ENCODE measurements around the gene U2AF2. TPM values are rescaled to one million over a fixed set of nuclear protein-coding genes. Genes with fewer than 3 reads are reported as not detected.

Gene U2AF2
- polyA plus RNA-seq, 1 of the 3 experiments (the other 2 are of a cell fraction): 321 TPM

- no peaks in the 10 kb centered on the region for H3F3A ChIP-seq (replicated peaks; ENCODE audit: insufficient read depth)
- ChIA-PET POLR2A (no interaction called here), CTCF (no interaction called here)
- WGBS (ENCODE audit: low lambda C conversion rate): 1% methylated on average over 3 of the region's 3 CpGs
- no peaks in the 10 kb centered on the region for H3K36me3 ChIP-seq (replicated peaks in 1 of 2; ENCODE audit: control insufficient read depth in 1 of 2, insufficient read depth in 2 of 2, low read length in 1 of 2)
- no peaks in the 10 kb centered on the region for H3K4me1 ChIP-seq (ENCODE audit: control insufficient read depth in 1 of 2, insufficient read depth in 2 of 2, low read depth in 1 of 2, low read length in 1 of 2)
- no peaks in the 10 kb centered on the region for H3K9me2 ChIP-seq
- no peak overlapping the region for H2AFZ ChIP-seq (ENCODE audit: low read depth)
- no peaks in the 10 kb centered on the region for H3K9me3 ChIP-seq
- H3K79me2 ChIP-seq (ENCODE audit: insufficient read depth): no peaks in the 10 kb centered on the region
- H3K9ac ChIP-seq: no peak overlapping the region
- no peak for TF ChIP-seq FOXJ3 (CRISPR knock-in tag; IDR thresholded peaks at IDR 0.05)
- TF ChIP-seq USF1 (IDR thresholded peaks at IDR 0.05; ENCODE audit: borderline replicate concordance, low read depth): no peak
- no peak for TF ChIP-seq MEF2A (IDR thresholded peaks at IDR 0.05; ENCODE audit: borderline replicate concordance, low read depth)
- TF ChIP-seq FOXM1 (IDR thresholded peaks at IDR 0.05; ENCODE audit: low read depth): no peak
- TF ChIP-seq CTCF (IDR thresholded peaks at IDR 0.05): no peak
- no peak for TF ChIP-seq RAD21 (IDR thresholded peaks at IDR 0.05; ENCODE audit: low read length)
- TF ChIP-seq, protein P1, sequence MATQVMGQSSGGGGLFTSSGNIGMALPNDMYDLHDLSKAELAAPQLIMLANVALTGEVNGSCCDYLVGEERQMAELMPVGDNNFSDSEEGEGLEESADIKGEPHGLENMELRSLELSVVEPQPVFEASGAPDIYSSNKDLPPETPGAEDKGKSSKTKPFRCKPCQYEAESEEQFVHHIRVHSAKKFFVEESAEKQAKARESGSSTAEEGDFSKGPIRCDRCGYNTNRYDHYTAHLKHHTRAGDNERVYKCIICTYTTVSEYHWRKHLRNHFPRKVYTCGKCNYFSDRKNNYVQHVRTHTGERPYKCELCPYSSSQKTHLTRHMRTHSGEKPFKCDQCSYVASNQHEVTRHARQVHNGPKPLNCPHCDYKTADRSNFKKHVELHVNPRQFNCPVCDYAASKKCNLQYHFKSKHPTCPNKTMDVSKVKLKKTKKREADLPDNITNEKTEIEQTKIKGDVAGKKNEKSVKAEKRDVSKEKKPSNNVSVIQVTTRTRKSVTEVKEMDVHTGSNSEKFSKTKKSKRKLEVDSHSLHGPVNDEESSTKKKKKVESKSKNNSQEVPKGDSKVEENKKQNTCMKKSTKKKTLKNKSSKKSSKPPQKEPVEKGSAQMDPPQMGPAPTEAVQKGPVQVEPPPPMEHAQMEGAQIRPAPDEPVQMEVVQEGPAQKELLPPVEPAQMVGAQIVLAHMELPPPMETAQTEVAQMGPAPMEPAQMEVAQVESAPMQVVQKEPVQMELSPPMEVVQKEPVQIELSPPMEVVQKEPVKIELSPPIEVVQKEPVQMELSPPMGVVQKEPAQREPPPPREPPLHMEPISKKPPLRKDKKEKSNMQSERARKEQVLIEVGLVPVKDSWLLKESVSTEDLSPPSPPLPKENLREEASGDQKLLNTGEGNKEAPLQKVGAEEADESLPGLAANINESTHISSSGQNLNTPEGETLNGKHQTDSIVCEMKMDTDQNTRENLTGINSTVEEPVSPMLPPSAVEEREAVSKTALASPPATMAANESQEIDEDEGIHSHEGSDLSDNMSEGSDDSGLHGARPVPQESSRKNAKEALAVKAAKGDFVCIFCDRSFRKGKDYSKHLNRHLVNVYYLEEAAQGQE (IDR thresholded peaks at IDR 0.05; ENCODE audit: low read depth, low read length): no peak
- TF ChIP-seq GABPA (IDR thresholded peaks at IDR 0.05; ENCODE audit: low read depth): no peak
- TF ChIP-seq JUND (IDR thresholded peaks at IDR 0.05): no peak
- TF ChIP-seq TCF12 (IDR thresholded peaks at IDR 0.05): no peak
- TF ChIP-seq SIN3A (IDR thresholded peaks at IDR 0.05; ENCODE audit: borderline replicate concordance, low read depth, low read length): no peak
- TF ChIP-seq TEAD4 (IDR thresholded peaks at IDR 0.05; ENCODE audit: borderline replicate concordance, insufficient read depth): no peak
- TF ChIP-seq RXRA (IDR thresholded peaks at IDR 0.05; ENCODE audit: borderline replicate concordance, low read depth): no peak
- TF ChIP-seq POLR2AphosphoS5 (IDR thresholded peaks at IDR 0.05; ENCODE audit: low read depth, low read length): no peak
- TF ChIP-seq, protein P2, sequence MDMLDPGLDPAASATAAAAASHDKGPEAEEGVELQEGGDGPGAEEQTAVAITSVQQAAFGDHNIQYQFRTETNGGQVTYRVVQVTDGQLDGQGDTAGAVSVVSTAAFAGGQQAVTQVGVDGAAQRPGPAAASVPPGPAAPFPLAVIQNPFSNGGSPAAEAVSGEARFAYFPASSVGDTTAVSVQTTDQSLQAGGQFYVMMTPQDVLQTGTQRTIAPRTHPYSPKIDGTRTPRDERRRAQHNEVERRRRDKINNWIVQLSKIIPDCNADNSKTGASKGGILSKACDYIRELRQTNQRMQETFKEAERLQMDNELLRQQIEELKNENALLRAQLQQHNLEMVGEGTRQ (IDR thresholded peaks at IDR 0.05; ENCODE audit: borderline replicate concordance, low read depth, low read length): no peak
- TF ChIP-seq EZH2phosphoT487 (IDR thresholded peaks at IDR 0.05; ENCODE audit: borderline replicate concordance, low read depth): no peak
- H3K27me3 ChIP-seq (ENCODE audit: insufficient read depth): peaks cover 50% of the 10 kb centered on the region; the same call in 1 of the 2 replicates
- H3K4me3 ChIP-seq (ENCODE audit: low read depth in 2 of 2, low read length in 1 of 2): no peak overlapping the region
- no peaks in the 10 kb centered on the region for H4K20me1 ChIP-seq (ENCODE audit: insufficient read depth)
- no peak overlapping the region for H3K27ac ChIP-seq (ENCODE audit: low read depth in 2 of 2, low read length in 1 of 2)
- DNase-seq: no peak
- H3K4me2 ChIP-seq: no peak overlapping the region
These were observed 66.0 kb downstream of the U2AF2 start for GRCh38 chr19:55720801-55721200.
